Measurements from ENCODE around the gene MAML3. TPM values are rescaled to one million over a fixed set of nuclear protein-coding genes. Genes with fewer than 3 reads are reported as not detected.

MAML3 gene
- total and polyA plus RNA-seq, 2 of the 13 experiments (the other 11 are each of a cell fraction or from before 2014, with no cell fraction given) = 0.05 to 0.13 TPM

GRCh38 chr4:139913398-139913990 lies 240.5 kb downstream of the MAML3 start (continued):
- TF ChIP-seq HOMEZ (CRISPR knock-in tag; IDR thresholded peaks at IDR 0.05; ENCODE audit: low read depth) (no peak), ZFP62 (CRISPR knock-in tag; IDR thresholded peaks at IDR 0.05) (no peak), E2F2 (CRISPR knock-in tag; IDR thresholded peaks at IDR 0.05; ENCODE audit: borderline replicate concordance) (no peak), HNF4G (IDR thresholded peaks at IDR 0.05; ENCODE audit: borderline replicate concordance, low read depth, low read length) (no peak), HNF4G (CRISPR knock-in tag; IDR thresholded peaks at IDR 0.05; ENCODE audit: borderline replicate concordance, low read depth) (no peak), KIAA2018 (CRISPR knock-in tag; IDR thresholded peaks at IDR 0.05; ENCODE audit: borderline replicate concordance) (no peak)

Measured in HepG2 (cell line).